NCI-H748 (cell line): ENCODE results near the gene PCNX2.

Experiments used
- DNase-seq: peaks from one replicate; lab custom pipeline; 2025; ENCODE audit not compliant: unreplicated experiment; lab: John Stamatoyannopoulos, UW

PCNX2 gene

GRCh38 chr1:232943679-232944252 is 351.8 kb downstream of the PCNX2 start:
- DNase-seq: no peak

GRCh38 chr1:232942413-232943294 is 352.9 kb downstream of the PCNX2 start:
- DNase-seq: no peak

GRCh38 chr1:232940262-232940661 is 355.3 kb downstream of the PCNX2 start:
- no peak for DNase-seq

- no peak for DNase-seq
Observed at GRCh38 chr1:232939748-232940147, 355.8 kb downstream of the PCNX2 start.

GRCh38 chr1:232938926-232939325 is 356.6 kb downstream of the PCNX2 start:
- DNase-seq: no peak

- DNase-seq: no peak
Observed at GRCh38 chr1:232937741-232938375, 357.7 kb downstream of the PCNX2 start.

GRCh38 chr1:232936941-232937340 is 358.6 kb downstream of the PCNX2 start:
- no peak for DNase-seq
